EL (cell line): ENCODE results near the gene IRF9.

Experiments used
- DNase-seq: peaks from one replicate; pipeline ENCODE4 v3.0.0-alpha.2; 2016

The IRF9 gene

GRCh38 chr14:24160850-24161804, at the start of gene IRF9:
TSS of gene IRF9 (plus strand) at chr14:24161265. CDS start at chr14:24162145, 880 bp downstream.
- DNase-seq = peak; percentile 97

GRCh38 chr14:24113379-24113800, 47.7 kb upstream of the IRF9 start:
- no peak for DNase-seq

- peak; percentile 95 for DNase-seq
These were observed 47.1 kb upstream of the IRF9 start for GRCh38 chr14:24113801-24114531.

- peak; percentile 100 for DNase-seq
These were observed 46.3 kb upstream of the IRF9 start, which contains the start of the genes DCAF11 and NRL for GRCh38 chr14:24114532-24115421. TSS of gene DCAF11 (plus strand) at chr14:24114777. CDS start at chr14:24115595, 818 bp downstream. TSS of gene NRL (minus strand) at chr14:24114949. CDS start at chr14:24082848, 32,101 bp downstream.

- DNase-seq = no peak
These were observed 45.5 kb upstream of the IRF9 start for GRCh38 chr14:24115422-24116127.

- no peak for DNase-seq
These were observed 44.8 kb upstream of the IRF9 start for GRCh38 chr14:24116128-24116814.

- no peak for DNase-seq
These were observed 43.9 kb upstream of the IRF9 start for GRCh38 chr14:24117179-24117578.

GRCh38 chr14:24119691-24120090, 41.4 kb upstream of the IRF9 start:
- DNase-seq = no peak

GRCh38 chr14:24121210-24121609, 39.9 kb upstream of the IRF9 start:
- DNase-seq = no peak

GRCh38 chr14:24122416-24122815, 38.6 kb upstream of the IRF9 start:
- no peak for DNase-seq

GRCh38 chr14:24122898-24123297, 38.2 kb upstream of the IRF9 start:
- no peak for DNase-seq

- DNase-seq = no peak
These were observed 37.3 kb upstream of the IRF9 start for GRCh38 chr14:24123424-24124417.

- DNase-seq = no peak
These were observed 34.1 kb upstream of the IRF9 start for GRCh38 chr14:24126939-24127338.

- no peak for DNase-seq
These were observed 33.4 kb upstream of the IRF9 start for GRCh38 chr14:24127673-24128072.

- no peak for DNase-seq
These were observed 31.6 kb upstream of the IRF9 start for GRCh38 chr14:24129410-24129998.

GRCh38 chr14:24130380-24130716, 30.7 kb upstream of the IRF9 start, which contains the start of gene FITM1:
TSS of gene FITM1 (plus strand) at chr14:24130659. CDS start at chr14:24131564, 905 bp downstream.
- no peak for DNase-seq

GRCh38 chr14:24130717-24131548, 30.1 kb upstream of the IRF9 start:
- no peak for DNase-seq

- no peak for DNase-seq
These were observed 29.5 kb upstream of the IRF9 start for GRCh38 chr14:24131549-24131966.
